Heart left ventricle (tissue), 16 donors: ENCODE measurements around the gene RUBCNL. TPM values are rescaled to one million over a fixed set of nuclear protein-coding genes. Genes with fewer than 3 reads are reported as not detected.
"Not testable (repeated sequence)": the region's sequence is repeated elsewhere in the genome, so short reads cannot be mapped to it uniquely, and the experiment has no call there.

Experiments
- ATAC-seq, 4 donors: fragments of 200-7000 bp; cut with Tn5 transposase; one replicate each; pipeline ENCODE4 v1.9.1; 2020 to 2022; ENCODE audit warnings: moderate library complexity in 4 of 4, mild to moderate bottlenecking in 3 of 4, moderate number of reproducible peaks in 1 of 4
- DNase-seq, 5 donors: peaks; one replicate each; pipeline ENCODE4 v3.0.0-alpha.2; 2020
- H3K27ac ChIP-seq, 12 donors: fragments of 200-600 bp; sonication (generic) in 4 of 12; one replicate each; pipeline versions ENCODE4 v1.5.0 to v1.8.0; 2016 to 2022; ENCODE audit warnings: mild to moderate bottlenecking in 2 of 12
- H3K27me3 ChIP-seq, 9 donors: fragments of 200-600 bp; sonication (generic) in 2 of 9; one replicate each; pipeline versions ENCODE4 v1.5.1 to v1.8.0; 2016 to 2022; ENCODE audit warnings: mild to moderate bottlenecking in 3 of 9
- H3K36me3 ChIP-seq, 9 donors: fragments of 200-600 bp; sonication (generic) in 2 of 9; one replicate each; pipeline versions ENCODE4 v1.5.0 to v1.8.0; 2018 to 2022; ENCODE audit warnings: mild to moderate bottlenecking in 2 of 9
- H3K4me1 ChIP-seq, 12 donors: fragments of 200-600 bp; sonication (generic) in 4 of 12; one replicate each; pipeline versions ENCODE4 v1.5.0 to v1.8.0; 2016 to 2022; ENCODE audit warnings: mild to moderate bottlenecking in 3 of 12
- H3K4me3 ChIP-seq, 12 donors: fragments of 200-600 bp; sonication (generic) in 4 of 12; one replicate each; pipeline versions ENCODE4 v1.5.0 to v1.8.0; 2017 to 2022; ENCODE audit warnings: mild to moderate bottlenecking in 9 of 12, moderate library complexity in 4 of 12
- H3K9me3 ChIP-seq, 12 donors: fragments of 200-600 bp; sonication (generic) in 4 of 12; one replicate each; pipeline versions ENCODE4 v1.5.0 to v1.8.0; 2016 to 2022; ENCODE audit warnings: mild to moderate bottlenecking in 1 of 12
- POLR2A ChIP-seq, 2 donors: fragments of 450-650 bp; IDR thresholded peaks; one replicate each; pipeline ENCODE4 v1.6.1; 2017; ENCODE audit warnings: antibody characterized with exemption in 2 of 2, mild to moderate bottlenecking in 2 of 2, moderate library complexity in 2 of 2
- WGBS, 4 donors: extraction: QIAGEN DNeasy Blood & Tissue Kit in 2 of 4; methylation state at CpG; one replicate each; pipeline versions ENCODE4 v1.1.5 to v1.1.7; 2013 to 2018; 5-methylcytosine and 5-hydroxymethylcytosine counted together
- intact Hi-C, 10 donors: fragments of 100-400 bp; cut with DNase I; formaldehyde crosslinking; loops; one replicate each; pipeline versions ENCODE4 v1.11.1 to v1.14.2; 2022
- polyA plus RNA-seq, 2 donors: library from polyadenylated mRNA; stranded (reverse); fragments of 200-250 nt; gene quantifications; one replicate each; pipeline ENCODE4 v1.2.3, GENCODE V29; 2013
- total RNA-seq, 9 donors: library from RNA; depleted of rRNA in 2 of 9; stranded (reverse); fragments of >200 nt in 2 of 9; fragmentation: NEBNext Ultra II Directional in 3 of 9; extraction: Animal tissue kit (Norgen Biotek cat#: 25700) in 3 of 9; gene quantifications; one replicate each; pipeline versions ENCODE4 v1.1.0 to v1.2.4, GENCODE V29; 2016 to 2023
- TF ChIP-seq, protein P1 (sequence below), 12 donors: fragments of 200-600 bp; sonication (generic) in 4 of 12; IDR thresholded peaks; one replicate each; pipeline versions ENCODE4 v1.5.0 to v1.8.0; 2018 to 2022; ENCODE audit warnings: antibody characterized with exemption in 12 of 12, mild to moderate bottlenecking in 5 of 12
- donor health status: ischemic (EF 13 %, LVEDD 7.1; RV severe dilation, severe dysfunction).
- donor health status: healthy with polysubstance abuse.
- donor health status: DM: no; HTN: yes; CAD: no.
- donor health status: DM: no; HTN: no; CAD: no.
- donor health status: ischemic (EF 25% LVEDD 6.9; RV normal size, moderate dysfunction).
- donor health status: ischemic (EF 25% LVEDD 5.7; RV mildly dilated, moderate dysfunction).
- donor health status: healthy.
- donor health status: DM: yes; HTN: yes; CAD: no.
- donor health status: ischemic (EF 35%, LVEDD 5.7; RV mildly dilated, moderate dysfunction).
- donor health status: nonischemic (EF 11% LVEDD 7.7; RV severe dilation, severe dysfunction).
- donor health status: DM: yes; HTN: yes; CAD: no.
- donor health status: PGD.
- donor health status: ischemic (EF 29% LVEDD 5.4; RV normal size, mild dysfunction).
- donor health status: nonischemic (EF 23%, LVEDD 6.1; RV moderate dilation, normal function).

Gene RUBCNL
- total and polyA plus RNA-seq, 11 donors, result 0.25 to 5.9 (median 0.44) TPM; not detected in 1

DNA sequence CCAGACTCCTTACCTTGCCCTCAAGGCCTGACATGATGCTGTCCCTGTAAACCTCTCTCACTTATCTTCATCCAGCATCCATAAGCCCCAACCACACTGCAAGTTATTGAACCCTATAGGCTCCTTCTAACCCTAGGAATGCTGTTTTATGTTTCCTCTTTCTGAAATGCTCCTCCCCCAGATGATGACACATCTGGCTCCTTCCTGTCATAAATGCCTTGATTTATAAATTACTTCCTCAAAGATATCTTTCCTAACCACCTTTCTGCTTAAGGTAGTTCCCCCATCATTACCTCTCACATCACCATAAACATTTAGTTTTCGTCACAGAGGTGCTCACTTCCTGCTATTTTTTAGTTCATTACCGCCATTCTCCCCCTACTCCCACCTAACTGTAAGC lies 12.3 kb downstream of the RUBCNL start:
- Histone ChIP-seq H3K9me3 (no peaks in the 10 kb centered on the region), H3K4me1 (peaks cover 0 to 28% (median 0%) of the 10 kb centered on the region in 12 donors), H3K4me3 (no peak overlapping the region), H3K27me3 (no peaks in the 10 kb centered on the region), H3K27ac (no peak overlapping the region), H3K36me3 (no peaks in the 10 kb centered on the region)
- no peak for DNase-seq
- peak in 1 of 4 donors; percentile 20 for ATAC-seq
- 71 to 84% (median 77%) methylated on average over 2 of the region's 2 CpGs for WGBS, 4 donors
- TF ChIP-seq POLR2A (IDR thresholded peaks at IDR 0.05), result no peak
- TF ChIP-seq, protein P1, sequence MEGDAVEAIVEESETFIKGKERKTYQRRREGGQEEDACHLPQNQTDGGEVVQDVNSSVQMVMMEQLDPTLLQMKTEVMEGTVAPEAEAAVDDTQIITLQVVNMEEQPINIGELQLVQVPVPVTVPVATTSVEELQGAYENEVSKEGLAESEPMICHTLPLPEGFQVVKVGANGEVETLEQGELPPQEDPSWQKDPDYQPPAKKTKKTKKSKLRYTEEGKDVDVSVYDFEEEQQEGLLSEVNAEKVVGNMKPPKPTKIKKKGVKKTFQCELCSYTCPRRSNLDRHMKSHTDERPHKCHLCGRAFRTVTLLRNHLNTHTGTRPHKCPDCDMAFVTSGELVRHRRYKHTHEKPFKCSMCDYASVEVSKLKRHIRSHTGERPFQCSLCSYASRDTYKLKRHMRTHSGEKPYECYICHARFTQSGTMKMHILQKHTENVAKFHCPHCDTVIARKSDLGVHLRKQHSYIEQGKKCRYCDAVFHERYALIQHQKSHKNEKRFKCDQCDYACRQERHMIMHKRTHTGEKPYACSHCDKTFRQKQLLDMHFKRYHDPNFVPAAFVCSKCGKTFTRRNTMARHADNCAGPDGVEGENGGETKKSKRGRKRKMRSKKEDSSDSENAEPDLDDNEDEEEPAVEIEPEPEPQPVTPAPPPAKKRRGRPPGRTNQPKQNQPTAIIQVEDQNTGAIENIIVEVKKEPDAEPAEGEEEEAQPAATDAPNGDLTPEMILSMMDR (IDR thresholded peaks at IDR 0.05), result no peak
- intact Hi-C loops, result no loop called here

DNA sequence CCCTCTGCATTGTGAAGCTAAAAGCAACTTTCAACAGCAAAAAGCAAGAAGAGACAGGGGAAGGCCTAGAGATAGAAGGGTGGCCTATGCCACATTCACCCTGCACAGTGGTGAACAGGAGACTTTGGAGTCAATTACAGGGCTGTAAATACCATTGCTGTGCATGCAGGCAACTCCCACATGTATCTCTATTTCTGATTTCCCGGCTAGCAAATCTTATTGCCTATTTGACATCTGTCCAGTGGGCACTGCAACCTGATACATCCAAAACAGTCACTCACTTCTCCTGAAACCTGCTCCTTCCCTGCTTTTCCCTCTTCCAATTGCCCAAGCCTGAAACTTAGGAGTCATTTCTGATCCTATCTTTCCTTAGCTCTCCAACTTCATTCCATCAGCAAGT lies 13.4 kb downstream of the RUBCNL start:
- Histone ChIP-seq H3K9me3 (no peaks in the 10 kb centered on the region), H3K27me3 (no peaks in the 10 kb centered on the region), H3K4me3 (no peak overlapping the region), H3K27ac (no peak overlapping the region), H3K36me3 (no peaks in the 10 kb centered on the region), H3K4me1 (peaks cover 0 to 39% (median 0%) of the 10 kb centered on the region in 12 donors)
- ATAC-seq (no peak), DNase-seq (no peak)
- TF ChIP-seq POLR2A (IDR thresholded peaks at IDR 0.05), result no peak
- TF ChIP-seq, protein P1 (IDR thresholded peaks at IDR 0.05), result no peak
- 68 to 75% (median 70%) methylated on average over 1 of the region's 1 CpG for WGBS, 4 donors
- intact Hi-C loops, result no loop called here

DNA sequence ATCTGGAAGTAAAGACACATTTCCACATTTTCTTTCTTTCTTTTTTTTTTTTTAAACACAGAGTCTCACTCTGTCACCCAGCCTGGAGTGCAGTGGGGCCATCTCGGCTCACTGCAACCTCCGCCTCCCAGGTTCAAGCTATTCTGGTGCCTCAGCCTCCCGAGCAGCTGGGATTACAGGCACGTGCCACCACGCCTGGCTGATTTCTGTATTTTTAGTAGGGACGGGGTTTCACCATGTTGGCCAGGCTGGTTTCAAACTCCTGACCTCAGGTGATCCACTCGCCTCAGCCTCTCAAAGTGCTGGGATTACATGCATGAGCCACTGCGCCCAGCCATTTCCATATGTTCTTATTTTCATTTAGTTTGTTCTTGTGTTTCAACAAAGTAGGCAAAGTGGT lies 14.1 kb downstream of the RUBCNL start:
- H3K27me3 ChIP-seq, H3K9me3 ChIP-seq, intact Hi-C loops, ATAC-seq, H3K4me3 ChIP-seq, H3K27ac ChIP-seq, H3K36me3 ChIP-seq, DNase-seq: not testable (repeated sequence)
- peaks cover 0 to 33% (median 0%) of the 10 kb centered on the region in 12 donors for H3K4me1 ChIP-seq
- WGBS, 4 donors, result 87 to 92% (median 91%) methylated on average over 8 of the region's 8 CpGs

DNA sequence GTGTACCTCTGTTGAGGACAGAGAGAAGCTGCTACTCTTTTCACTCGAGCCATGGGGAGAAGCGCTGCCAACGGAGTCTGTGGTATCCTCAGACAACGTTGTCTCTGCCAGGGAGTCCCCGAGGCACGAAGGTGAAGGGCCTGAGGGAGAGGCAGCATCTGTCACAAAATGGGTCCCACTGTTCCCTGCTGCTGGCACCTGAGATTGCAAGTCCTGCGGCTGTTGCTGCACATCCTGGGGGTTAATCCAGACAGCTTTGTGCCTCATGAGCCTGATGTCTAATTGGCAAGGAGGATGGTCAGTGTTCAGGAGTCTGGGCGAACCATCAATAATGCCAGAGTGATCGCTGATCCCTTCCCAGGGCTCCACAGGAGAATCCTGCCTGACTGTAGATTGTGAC lies 15.0 kb downstream of the RUBCNL start:
- Histone ChIP-seq H3K36me3 (peaks cover 0 to 7% (median 0%) of the 10 kb centered on the region in 9 donors), H3K27ac (no peak overlapping the region), H3K4me3 (no peak overlapping the region), H3K9me3 (no peaks in the 10 kb centered on the region), H3K4me1 (peaks cover 0 to 30% (median 0%) of the 10 kb centered on the region in 12 donors), H3K27me3 (peaks cover 0 to 7% (median 0%) of the 10 kb centered on the region in 9 donors)
- intact Hi-C loops, result no loop called here
- DNase-seq, result no peak
- WGBS, 4 donors, result 81 to 94% (median 88%) methylated on average over 6 to 9 of the region's 9 CpGs
- ATAC-seq, result no peak
- TF ChIP-seq POLR2A (IDR thresholded peaks at IDR 0.05), result no peak
- TF ChIP-seq, protein P1 (IDR thresholded peaks at IDR 0.05), result no peak
